ES-I3 (cell line): Measurements from ENCODE around the gene RTN4RL2.
A peak's percentile ranks its signal among the peaks of the same experiment; 100 is the strongest.

Source experiments
- H3K36me3 ChIP-seq: 2 replicates; pipeline ENCODE4 v1.6.1; 2013; ENCODE audit warnings: mild to moderate bottlenecking, low read length, control low read depth, moderate library complexity; ENCODE audit not compliant: insufficient read depth
- H3K4me1 ChIP-seq: 2 replicates; pipeline ENCODE4 v1.6.1; 2013; ENCODE audit warnings: mild to moderate bottlenecking, control low read depth, low read length; ENCODE audit not compliant: insufficient read depth
- H3K9ac ChIP-seq: 2 replicates; pipeline ENCODE4 v1.6.1; 2013; ENCODE audit warnings: low read depth, mild to moderate bottlenecking, low read length, moderate library complexity
- H3K9me3 ChIP-seq: 2 replicates; pipeline ENCODE4 v1.6.1; 2013; ENCODE audit warnings: mild to moderate bottlenecking, low read length, moderate library complexity; ENCODE audit not compliant: control insufficient read depth, insufficient read depth

Gene RTN4RL2

GRCh38 chr11:57460022-57460757 is at the start of gene RTN4RL2:
Gene RTN4RL2 (plus strand): TSS chr11:57460528. CDS start chr11:57460866, 338 bp downstream.
- Histone ChIP-seq H3K9me3 (no peaks in the 10 kb centered on the region), H3K9ac (peak within 1 kb of the TSS; percentile 62), H3K36me3 (no peaks in the 10 kb centered on the region), H3K4me1 (peaks cover 24% of the 10 kb centered on the region)

GRCh38 chr11:57413681-57414080 is 46.6 kb upstream of the RTN4RL2 start:
- H3K4me1 ChIP-seq = no peaks in the 10 kb centered on the region
- no peaks in the 10 kb centered on the region for H3K9me3 ChIP-seq
- peaks cover 5% of the 10 kb centered on the region for H3K36me3 ChIP-seq
- H3K9ac ChIP-seq = no peak overlapping the region

GRCh38 chr11:57414612-57415212 is 45.6 kb upstream of the RTN4RL2 start:
- Histone ChIP-seq H3K9ac (no peak overlapping the region), H3K36me3 (peaks cover 5% of the 10 kb centered on the region), H3K4me1 (no peaks in the 10 kb centered on the region)

GRCh38 chr11:57416436-57416835 is 43.9 kb upstream of the RTN4RL2 start:
- H3K36me3 ChIP-seq = peaks cover 3% of the 10 kb centered on the region
- H3K4me1 ChIP-seq = no peaks in the 10 kb centered on the region
- no peak overlapping the region for H3K9ac ChIP-seq
- no peaks in the 10 kb centered on the region for H3K9me3 ChIP-seq

More at GRCh38 chr11:57414612-57415212, 45.6 kb upstream of the RTN4RL2 start:
- no peaks in the 10 kb centered on the region for H3K9me3 ChIP-seq

- H3K36me3 ChIP-seq = peaks cover 3% of the 10 kb centered on the region
- H3K9ac ChIP-seq = no peak overlapping the region
- H3K9me3 ChIP-seq = no peaks in the 10 kb centered on the region
- H3K4me1 ChIP-seq = no peaks in the 10 kb centered on the region
These were observed 43.3 kb upstream of the RTN4RL2 start for GRCh38 chr11:57417056-57417455.

GRCh38 chr11:57418131-57418530 is 42.2 kb upstream of the RTN4RL2 start:
- H3K4me1 ChIP-seq = no peaks in the 10 kb centered on the region
- H3K9ac ChIP-seq = no peak overlapping the region
- peaks cover 3% of the 10 kb centered on the region for H3K36me3 ChIP-seq
- no peaks in the 10 kb centered on the region for H3K9me3 ChIP-seq

- no peak overlapping the region for H3K9ac ChIP-seq
- peaks cover 2% of the 10 kb centered on the region for H3K4me1 ChIP-seq
- H3K9me3 ChIP-seq = no peaks in the 10 kb centered on the region
- H3K36me3 ChIP-seq = peaks cover 3% of the 10 kb centered on the region
These were observed 41.2 kb upstream of the RTN4RL2 start for GRCh38 chr11:57419146-57419545.

GRCh38 chr11:57421066-57421465 is 39.3 kb upstream of the RTN4RL2 start:
- Histone ChIP-seq H3K36me3 (no peaks in the 10 kb centered on the region; the same call in 1 of the 2 replicates), H3K4me1 (peaks cover 18% of the 10 kb centered on the region), H3K9ac (no peak overlapping the region), H3K9me3 (no peaks in the 10 kb centered on the region)

- peaks cover 23% of the 10 kb centered on the region for H3K4me1 ChIP-seq
- H3K36me3 ChIP-seq = no peaks in the 10 kb centered on the region; the same call in 1 of the 2 replicates
- no peaks in the 10 kb centered on the region for H3K9me3 ChIP-seq
- no peak overlapping the region for H3K9ac ChIP-seq
These were observed 38.5 kb upstream of the RTN4RL2 start for GRCh38 chr11:57421805-57422204.

- H3K4me1 ChIP-seq = peaks cover 26% of the 10 kb centered on the region
- H3K9ac ChIP-seq = no peak overlapping the region
- no peaks in the 10 kb centered on the region; the same call in 1 of the 2 replicates for H3K36me3 ChIP-seq
- H3K9me3 ChIP-seq = no peaks in the 10 kb centered on the region
These were observed 37.7 kb upstream of the RTN4RL2 start for GRCh38 chr11:57422669-57423068.

- Histone ChIP-seq H3K9me3 (no peaks in the 10 kb centered on the region), H3K9ac (no peak overlapping the region), H3K4me1 (peaks cover 26% of the 10 kb centered on the region), H3K36me3 (no peaks in the 10 kb centered on the region; the same call in 1 of the 2 replicates)
These were observed 36.1 kb upstream of the RTN4RL2 start for GRCh38 chr11:57424137-57424791.

- H3K4me1 ChIP-seq = peaks cover 26% of the 10 kb centered on the region
- H3K9me3 ChIP-seq = no peaks in the 10 kb centered on the region
- H3K9ac ChIP-seq = no peak overlapping the region
These were observed 35.4 kb upstream of the RTN4RL2 start for GRCh38 chr11:57424792-57425564.

GRCh38 chr11:57425565-57426438 is 34.5 kb upstream of the RTN4RL2 start:
- Histone ChIP-seq H3K9ac (peak overlapping the region; percentile 65; the same call in 1 of the 2 replicates), H3K4me1 (peaks cover 26% of the 10 kb centered on the region), H3K36me3 (no peaks in the 10 kb centered on the region)

More at GRCh38 chr11:57424792-57425564, 35.4 kb upstream of the RTN4RL2 start:
- no peaks in the 10 kb centered on the region for H3K36me3 ChIP-seq

More at GRCh38 chr11:57425565-57426438, 34.5 kb upstream of the RTN4RL2 start:
- H3K9me3 ChIP-seq = no peaks in the 10 kb centered on the region
